ENCODE results near the gene ZNF181. TPM values are rescaled to one million over a fixed set of nuclear protein-coding genes. Genes with fewer than 3 reads are reported as not detected.

Gene ZNF181
- total and polyA plus RNA-seq, 2 of the 8 experiments (the other 6 are each of a cell fraction or from before 2014, with no cell fraction given), result 2.8 to 7.5 TPM

DNA sequence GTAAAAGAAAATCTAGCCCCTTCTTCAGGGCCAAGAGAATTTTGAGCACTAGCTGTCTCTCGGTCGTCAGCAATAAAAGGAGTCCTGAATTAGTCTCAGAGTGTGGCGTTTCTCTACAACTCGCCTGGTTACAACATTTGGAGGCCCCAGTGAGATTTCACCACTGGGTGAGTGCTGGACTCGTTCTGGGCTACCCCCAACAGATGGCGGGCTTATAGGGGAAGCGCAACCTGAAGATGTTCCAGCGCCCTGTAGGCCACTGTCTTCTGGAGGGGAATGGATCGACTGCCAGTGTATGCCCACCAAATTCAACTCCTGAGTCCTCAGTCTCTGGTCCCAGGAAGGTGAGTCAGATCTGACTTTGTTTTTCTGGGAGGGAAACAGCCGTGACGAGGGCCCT, 11.7 kb upstream of the ZNF181 start:
- Histone ChIP-seq H2BK12ac (ENCODE audit: low read depth, low read length) (no peak overlapping the region), H3K18ac (ENCODE audit: extremely low read depth, low read length) (no peak overlapping the region), H3K79me2 (ENCODE audit: control insufficient read depth in 1 of 2, insufficient read depth in 2 of 2, low read length in 2 of 2) (no peaks in the 10 kb centered on the region), H4K5ac (ENCODE audit: insufficient read length, low read depth, low read length) (no peak overlapping the region), H3K27ac (ENCODE audit: low read depth, low read length) (no peak overlapping the region), H2BK5ac (ENCODE audit: low read depth, low read length) (no peak overlapping the region), H3K27me3 (replicated peaks in 1 of 4; ENCODE audit: control insufficient read depth in 3 of 4, extremely low read depth in 1 of 4, insufficient read depth in 3 of 4, low read length in 3 of 4) (no peaks in the 10 kb centered on the region), H3K9ac (replicated peaks in 1 of 4; ENCODE audit: extremely low read depth in 1 of 4, low read depth in 3 of 4, low read length in 3 of 4) (no peak overlapping the region), H3K4me1 (replicated peaks in 1 of 4; ENCODE audit: control insufficient read depth in 3 of 4, insufficient read depth in 4 of 4, low read length in 3 of 4) (no peaks in the 10 kb centered on the region), H3K23me2 (ENCODE audit: low read depth, low read length) (no peaks in the 10 kb centered on the region), H3K4me3 (ENCODE audit: extremely low read depth in 1 of 4, insufficient read depth in 2 of 4, low read depth in 3 of 4, low read length in 4 of 4) (no peak overlapping the region), H3K14ac (ENCODE audit: insufficient read length) (no peak overlapping the region), H4K91ac (replicated peaks; ENCODE audit: insufficient read length, low read length) (no peak overlapping the region), H3K23ac (ENCODE audit: insufficient read length) (no peak overlapping the region), H4K8ac (ENCODE audit: extremely low read depth, insufficient read depth, low read length) (no peak overlapping the region), H3K4ac (replicated peaks; ENCODE audit: insufficient read length, low read depth, low read length) (no peak overlapping the region), H2BK20ac (ENCODE audit: low read length) (no peak overlapping the region), H3K9me3 (ENCODE audit: insufficient read depth in 2 of 2, low read depth in 1 of 2, low read length in 1 of 2) (peaks cover 11 to 20% of the 10 kb centered on the region in 2 experiments; a peak in 3 of 4 replicates), H3K4me2 (ENCODE audit: insufficient read depth in 1 of 2, low read depth in 2 of 2, low read length in 2 of 2) (no peak overlapping the region), H2BK15ac (ENCODE audit: low read length) (no peak overlapping the region), H3K79me1 (ENCODE audit: low read depth, low read length) (no peaks in the 10 kb centered on the region), H2BK120ac (replicated peaks; ENCODE audit: low read depth, low read length) (no peak overlapping the region), H3K36me3 (ENCODE audit: control insufficient read depth in 2 of 4, insufficient read depth in 4 of 4, low read length in 3 of 4) (no peaks in the 10 kb centered on the region), H4K20me1 (replicated peaks in 1 of 2; ENCODE audit: control insufficient read depth in 1 of 2, insufficient read depth in 2 of 2, low read length in 2 of 2) (no peaks in the 10 kb centered on the region), H2AK5ac (ENCODE audit: low read depth, low read length) (no peak overlapping the region), H2AFZ (ENCODE audit: low read length) (no peak overlapping the region), H3K56ac (replicated peaks; ENCODE audit: insufficient read length, low read depth, low read length) (no peak overlapping the region)
- WGBS, 2 experiments (ENCODE audit: extremely low coverage in 1 of 2, insufficient coverage in 1 of 2, insufficient read length in 1 of 2, insufficient replicate concordance in 2 of 2, low coverage in 1 of 2, low lambda C conversion rate in 2 of 2, missing lambda C conversion rate in 1 of 2), result 81% methylated on average over 11 of the region's 11 CpGs; no CpG with 5 or more reads in 1 of the 2 experiments
- TF ChIP-seq CREB1 (IDR thresholded peaks at IDR 0.05) (no peak), EP300 (IDR thresholded peaks at IDR 0.05; ENCODE audit: borderline replicate concordance in 1 of 2, low read depth in 2 of 2, low read length in 2 of 2) (no peak), POLR2AphosphoS5 (IDR thresholded peaks at IDR 0.05; ENCODE audit: low read depth, low read length) (no peak), CTBP2 (IDR thresholded peaks at IDR 0.05; ENCODE audit: borderline replicate concordance, insufficient read depth, insufficient read length, low read length) (no peak), MAFK (IDR thresholded peaks at IDR 0.05; ENCODE audit: low read depth, low read length) (no peak)
- ChIA-PET POLR2A (ENCODE audit: partially characterized antibody) (no interaction called here), CTCF (ENCODE audit: partially characterized antibody) (no interaction called here)
- DNase-seq (ENCODE audit: low read depth in 1 of 2, low spot score in 2 of 2) (no peak), FAIRE-seq (no peak)
